Neural progenitor cell (in vitro differentiated cells): ENCODE measurements around the gene SLC25A29. TPM values are rescaled to one million over a fixed set of nuclear protein-coding genes. Genes with fewer than 3 reads are reported as not detected.

Source experiments
- DNase-seq: peaks from one replicate; pipeline ENCODE4 v3.0.0-alpha.2; 2016; ENCODE audit warnings: low spot score
- H2AFZ ChIP-seq: fragments of 200-600 bp; sonication (generic); replicated peaks from 2 replicates; pipeline ENCODE4 v1.6.1; 2016; ENCODE audit warnings: antibody characterized with exemption
- H3F3A ChIP-seq: fragments of 200-600 bp; sonication (generic); 2 replicates; pipeline ENCODE4 v1.6.1; 2016; ENCODE audit warnings: antibody characterized with exemption, low read depth
- H3K27ac ChIP-seq: fragments of 200-600 bp; sonication (generic); 2 replicates; pipeline ENCODE4 v1.5.1; 2016; ENCODE audit warnings: mild to moderate bottlenecking
- H3K27me3 ChIP-seq: fragments of 200-600 bp; sonication (generic); 2 replicates; pipeline ENCODE4 v1.6.1; 2016; ENCODE audit warnings: mild to moderate bottlenecking, moderate library complexity
- H3K36me3 ChIP-seq: fragments of 200-600 bp; sonication (generic); 2 replicates; pipeline ENCODE4 v1.5.1; 2016
- H3K4me1 ChIP-seq: fragments of 200-600 bp; sonication (generic); 2 replicates; pipeline ENCODE4 v1.6.1; 2016; ENCODE audit warnings: mixed run types
- H3K4me2 ChIP-seq: fragments of 200-600 bp; sonication (generic); 2 replicates; pipeline ENCODE4 v1.6.1; 2016
- H3K4me3 ChIP-seq: fragments of 200-600 bp; sonication (generic); 2 replicates; pipeline ENCODE4 v1.5.1; 2016
- H3K79me2 ChIP-seq: fragments of 200-600 bp; sonication (generic); 2 replicates; pipeline ENCODE4 v1.6.1; 2016; ENCODE audit warnings: low read depth
- H3K9ac ChIP-seq: fragments of 200-600 bp; sonication (generic); 2 replicates; pipeline ENCODE4 v1.6.1; 2016
- H3K9me3 ChIP-seq: fragments of 200-600 bp; sonication (generic); 2 replicates; pipeline ENCODE4 v1.5.1; 2016; ENCODE audit warnings: low read depth
- H4K20me1 ChIP-seq: fragments of 200-600 bp; sonication (generic); 2 replicates; pipeline ENCODE4 v1.6.1; 2016; ENCODE audit warnings: low read depth
- H3K27ac Mint-ChIP-seq: 3 replicates; pipeline ENCODE4 v1.8.0; 2021; ENCODE audit warnings: mixed read lengths
- H3K27me3 Mint-ChIP-seq: 2 replicates; pipeline ENCODE4 v1.8.0; 2022; ENCODE audit warnings: low read depth, mild to moderate bottlenecking, inconsistent platforms, moderate library complexity, mixed read lengths; ENCODE audit not compliant: insufficient read depth
- H3K36me3 Mint-ChIP-seq: 3 replicates; pipeline ENCODE4 v1.8.0; 2021; ENCODE audit warnings: mixed read lengths
- H3K4me1 Mint-ChIP-seq: 3 replicates; pipeline ENCODE4 v1.8.0; 2021; ENCODE audit warnings: mixed read lengths
- H3K4me3 Mint-ChIP-seq: 3 replicates; pipeline ENCODE4 v1.8.0; 2021; ENCODE audit warnings: mild to moderate bottlenecking, moderate library complexity, mixed read lengths
- H3K9me3 Mint-ChIP-seq: 3 replicates; pipeline ENCODE4 v1.8.0; 2020; ENCODE audit warnings: mixed read lengths
- CTCF ChIP-seq: fragments of 200-600 bp; sonication (generic); IDR thresholded peaks from 2 replicates; pipeline ENCODE4 v1.5.1; 2017; ENCODE audit warnings: antibody characterized with exemption, mild to moderate bottlenecking
- EZH2 ChIP-seq: fragments of 200-600 bp; sonication (generic); IDR thresholded peaks from 2 replicates; pipeline ENCODE4 v1.6.1; 2017; ENCODE audit warnings: antibody characterized with exemption, mild to moderate bottlenecking, moderate library complexity
- EZH2phosphoT487 ChIP-seq: fragments of 200-600 bp; sonication (generic); IDR thresholded peaks from 2 replicates; pipeline ENCODE4 v1.6.1; 2017; ENCODE audit warnings: antibody characterized with exemption
- total RNA-seq: library from RNA; depleted of rRNA; stranded (reverse); fragments of >200 nt; gene quantifications from 2 replicates; pipeline ENCODE4 v1.2.3, GENCODE V29; 2015; ENCODE audit warnings: low replicate concordance

Gene SLC25A29
- total RNA-seq, 1 donor from 2014 or later = 103 TPM

DNA sequence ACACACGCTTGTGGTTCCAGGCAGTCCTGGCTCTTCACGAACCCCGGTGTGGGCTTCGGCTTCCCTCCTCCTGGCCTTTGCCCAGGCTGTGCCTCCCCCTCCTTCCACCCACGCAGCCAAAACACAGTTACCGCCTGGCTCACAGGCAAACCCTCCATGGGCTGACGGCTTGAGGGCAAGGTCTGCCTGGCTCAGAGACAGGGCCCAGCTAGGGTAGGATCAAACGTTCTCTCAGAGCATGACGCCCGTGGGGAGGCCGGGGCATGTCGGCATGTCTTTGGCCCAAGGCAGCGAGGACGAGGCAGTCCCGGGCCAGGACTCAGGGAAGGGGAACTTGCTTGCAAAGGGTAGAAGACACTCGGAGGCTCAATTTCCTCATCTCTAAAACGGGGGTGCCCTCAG lies 19.0 kb upstream of the SLC25A29 start:
- H3K4me1 ChIP-seq = peaks cover under 1% of the 10 kb centered on the region
- peaks cover 4% of the 10 kb centered on the region for H3K27me3 Mint-ChIP-seq
- DNase-seq = no peak
- H3K9me3 ChIP-seq = no peaks in the 10 kb centered on the region
- H3K9me3 Mint-ChIP-seq = no peaks in the 10 kb centered on the region
- no peak overlapping the region for H3K27ac Mint-ChIP-seq
- H3K4me3 Mint-ChIP-seq = no peak overlapping the region
- no peak for TF ChIP-seq CTCF
- TF ChIP-seq EZH2 = no peak
- no peak for TF ChIP-seq EZH2phosphoT487
- no peaks in the 10 kb centered on the region for H3K27me3 ChIP-seq
- no peaks in the 10 kb centered on the region for H3F3A ChIP-seq
- H2AFZ ChIP-seq = no peak overlapping the region
- no peaks in the 10 kb centered on the region for H3K36me3 ChIP-seq
- no peaks in the 10 kb centered on the region for H3K79me2 ChIP-seq
- no peak overlapping the region for H3K4me3 ChIP-seq
- no peak overlapping the region for H3K27ac ChIP-seq
- peaks cover 2% of the 10 kb centered on the region for H3K4me1 Mint-ChIP-seq
- no peak overlapping the region for H3K9ac ChIP-seq
- no peaks in the 10 kb centered on the region for H3K36me3 Mint-ChIP-seq
- H3K4me2 ChIP-seq = no peak overlapping the region
- no peaks in the 10 kb centered on the region for H4K20me1 ChIP-seq

- Histone ChIP-seq H3K27me3 (no peaks in the 10 kb centered on the region), H3K4me2 (no peak overlapping the region), H3K27ac (no peak overlapping the region), H3K4me3 (no peak overlapping the region), H3K9me3 (no peaks in the 10 kb centered on the region), H4K20me1 (no peaks in the 10 kb centered on the region), H3K79me2 (no peaks in the 10 kb centered on the region), H3F3A (no peaks in the 10 kb centered on the region), H3K36me3 (no peaks in the 10 kb centered on the region), H3K9ac (no peak overlapping the region), H2AFZ (no peak overlapping the region), H3K4me1 (no peaks in the 10 kb centered on the region)
- TF ChIP-seq EZH2phosphoT487 (no peak), CTCF (no peak), EZH2 (no peak)
- Mint-ChIP-seq H3K27ac (peak overlapping the region; percentile 54), H3K9me3 (no peaks in the 10 kb centered on the region), H3K36me3 (no peaks in the 10 kb centered on the region), H3K27me3 (peaks cover 4% of the 10 kb centered on the region), H3K4me3 (no peak overlapping the region), H3K4me1 (peaks cover 4% of the 10 kb centered on the region)
- no peak for DNase-seq
Observed at GRCh38 chr14:100323942-100324307, 17.7 kb upstream of the SLC25A29 start.

DNA sequence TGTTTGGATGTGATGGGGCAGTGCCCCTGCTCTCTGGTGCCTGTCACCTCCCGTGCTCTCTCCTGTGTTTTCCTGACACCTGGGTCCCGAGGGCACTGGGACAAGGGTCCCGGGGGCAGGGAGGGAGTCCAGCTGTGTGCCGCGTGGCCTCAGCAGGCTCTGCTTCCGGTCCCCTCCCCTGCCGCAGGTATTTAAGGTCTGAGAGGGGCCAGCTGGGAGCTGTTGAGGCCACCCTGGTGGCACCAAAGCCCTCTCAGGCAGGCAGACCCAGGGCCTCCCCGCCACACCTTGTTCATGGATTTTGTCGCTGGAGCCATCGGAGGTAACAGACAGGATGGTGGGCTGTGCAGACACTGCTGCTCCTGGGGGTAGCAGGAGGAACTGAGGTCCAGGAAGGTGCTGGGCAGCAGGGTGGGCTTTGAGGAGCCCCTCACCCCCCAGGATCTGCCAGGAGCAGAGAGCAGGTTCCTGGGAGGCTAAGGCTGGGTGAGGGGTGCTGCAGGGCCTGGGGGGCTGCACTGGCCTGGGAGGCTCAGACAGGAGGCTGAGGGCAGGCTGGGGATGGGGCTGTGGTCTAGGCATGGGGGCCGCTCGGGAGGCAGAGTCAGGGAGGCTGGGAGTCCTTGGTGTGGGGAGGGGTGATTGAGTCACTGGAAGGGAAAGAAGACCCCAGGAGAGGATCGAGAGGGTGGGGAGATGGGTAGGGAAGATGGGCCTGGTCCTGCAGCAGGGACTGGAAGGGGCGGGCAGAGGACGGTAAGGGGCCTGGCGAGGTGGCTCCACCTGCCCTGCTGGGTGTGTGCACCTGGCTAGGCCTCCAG lies 17.1 kb upstream of the SLC25A29 start, which contains the start of gene SLC25A47:
Gene SLC25A47 (plus strand): TSS at position 219 of the 821 bp plus-strand sequence. CDS start 76 bp downstream, at position 295.
- no peaks in the 10 kb centered on the region for H3K27me3 ChIP-seq
- no peak within 1 kb of the TSS for H3K4me3 Mint-ChIP-seq
- no peaks in the 10 kb centered on the region for H3K36me3 ChIP-seq
- H2AFZ ChIP-seq = no peak within 1 kb of the TSS
- H3K27ac Mint-ChIP-seq = peak within 1 kb of the TSS; percentile 54
- H4K20me1 ChIP-seq = no peaks in the 10 kb centered on the region
- no peak within 1 kb of the TSS for H3K4me2 ChIP-seq
- no peak within 1 kb of the TSS for H3K27ac ChIP-seq
- no peaks in the 10 kb centered on the region for H3K9me3 Mint-ChIP-seq
- peaks cover 4% of the 10 kb centered on the region for H3K27me3 Mint-ChIP-seq
- no peaks in the 10 kb centered on the region for H3K36me3 Mint-ChIP-seq
- H3K9ac ChIP-seq = no peak within 1 kb of the TSS
- H3F3A ChIP-seq = no peaks in the 10 kb centered on the region
- H3K79me2 ChIP-seq = no peaks in the 10 kb centered on the region
- no peaks in the 10 kb centered on the region for H3K9me3 ChIP-seq
- H3K4me1 ChIP-seq = peaks cover under 1% of the 10 kb centered on the region
- no peak within 1 kb of the TSS for H3K4me3 ChIP-seq
- H3K4me1 Mint-ChIP-seq = peaks cover 4% of the 10 kb centered on the region
- DNase-seq = no peak
- TF ChIP-seq CTCF (no peak), EZH2 (no peak), EZH2phosphoT487 (no peak)
